Lung (tissue), 12 donors: ENCODE measurements around the gene GPI. TPM values are rescaled to one million over a fixed set of nuclear protein-coding genes. Genes with fewer than 3 reads are reported as not detected.
"Not testable (repeated sequence)": the region's sequence is repeated elsewhere in the genome, so short reads cannot be mapped to it uniquely, and the experiment has no call there.

Experiments used
- ATAC-seq: fragments of 200-7000 bp; cut with Tn5 transposase; one replicate; pipeline ENCODE4 v1.9.1; 2020; ENCODE audit warnings: moderate number of reproducible peaks; ENCODE audit not compliant: insufficient read depth, low FRiP score
- DNase-seq, 3 donors: peaks; one replicate each; pipeline ENCODE4 v3.0.0-alpha.2; 2013 to 2017
- H3K27ac ChIP-seq, 2 donors: one replicate each; pipeline ENCODE4 v1.5.1; 2013; ENCODE audit warnings: mild to moderate bottlenecking in 2 of 2, moderate library complexity in 2 of 2, control low read depth in 1 of 2, inconsistent platforms in 1 of 2, low read depth in 1 of 2, low read length in 1 of 2
- H3K27me3 ChIP-seq, 3 donors: one replicate each; pipeline ENCODE4 v1.5.1; 2013; ENCODE audit warnings: low read length in 2 of 3; ENCODE audit not compliant: control insufficient read depth in 3 of 3, insufficient read depth in 3 of 3
- H3K36me3 ChIP-seq, 4 donors: one replicate each; pipeline ENCODE4 v1.5.1; 2013; ENCODE audit warnings: low read length in 4 of 4, mild to moderate bottlenecking in 1 of 4, moderate library complexity in 1 of 4; ENCODE audit not compliant: control insufficient read depth in 4 of 4, insufficient read depth in 4 of 4
- H3K4me1 ChIP-seq, 5 donors: one replicate each; pipeline ENCODE4 v1.5.1; 2013; ENCODE audit warnings: low read length in 5 of 5, mild to moderate bottlenecking in 2 of 5, moderate library complexity in 1 of 5; ENCODE audit not compliant: control insufficient read depth in 5 of 5, insufficient read depth in 5 of 5
- H3K4me3 ChIP-seq: one replicate; pipeline ENCODE4 v1.5.1; 2013; ENCODE audit warnings: mild to moderate bottlenecking, control low read depth, moderate library complexity
- H3K9ac ChIP-seq, 2 donors: one replicate each; pipeline ENCODE4 v1.5.1; 2013; ENCODE audit warnings: low read length in 2 of 2, control low read depth in 1 of 2; ENCODE audit not compliant: insufficient read depth in 1 of 2
- H3K9me3 ChIP-seq, 4 donors: one replicate each; pipeline ENCODE4 v1.5.1; 2013; ENCODE audit warnings: low read length in 3 of 4, mild to moderate bottlenecking in 1 of 4, moderate library complexity in 1 of 4; ENCODE audit not compliant: control insufficient read depth in 4 of 4, insufficient read depth in 3 of 4
- WGBS, 2 donors: extraction: QIAGEN DNeasy Blood & Tissue Kit; methylation state at CpG; one replicate each; pipeline ENCODE4 v1.1.7; 2013; 5-methylcytosine and 5-hydroxymethylcytosine counted together
- polyA plus RNA-seq, 2 donors: library from polyadenylated mRNA; stranded (reverse); fragments of 200-250 nt; gene quantifications; one replicate each; pipeline ENCODE4 v1.2.1, GENCODE V29; 2013
- total RNA-seq, 2 donors: library from RNA; depleted of rRNA in 1 of 2; stranded (reverse); fragments of >200 nt in 1 of 2; gene quantifications; one replicate each; pipeline ENCODE4 v1.2.1, GENCODE V29; 2014 to 2021
- TF ChIP-seq, protein P1 (sequence below): IDR thresholded peaks from 2 replicates; pipeline ENCODE4 v1.5.1; 2012; ENCODE audit warnings: mild to moderate bottlenecking; ENCODE audit errors: control extremely low read depth, extremely low read depth
- donor health status: control.
- donor health status: control.
- donor health status: Bipolar disorder and iron deficiency.
- donor health status: healthy.
- donor health status: DM: yes; HTN: yes; CAD: no.

The GPI gene
- total and polyA plus RNA-seq, 4 donors: 79.8 to 225 (median 121) TPM

GRCh38 chr19:34386645-34387445 is 21.8 kb downstream of the GPI start:
- no peaks in the 10 kb centered on the region for H3K4me1 ChIP-seq
- WGBS, 2 donors: 94 to 98% methylated on average over 9 of the region's 9 CpGs
- H3K4me3 ChIP-seq: no peak overlapping the region
- TF ChIP-seq, protein P1, sequence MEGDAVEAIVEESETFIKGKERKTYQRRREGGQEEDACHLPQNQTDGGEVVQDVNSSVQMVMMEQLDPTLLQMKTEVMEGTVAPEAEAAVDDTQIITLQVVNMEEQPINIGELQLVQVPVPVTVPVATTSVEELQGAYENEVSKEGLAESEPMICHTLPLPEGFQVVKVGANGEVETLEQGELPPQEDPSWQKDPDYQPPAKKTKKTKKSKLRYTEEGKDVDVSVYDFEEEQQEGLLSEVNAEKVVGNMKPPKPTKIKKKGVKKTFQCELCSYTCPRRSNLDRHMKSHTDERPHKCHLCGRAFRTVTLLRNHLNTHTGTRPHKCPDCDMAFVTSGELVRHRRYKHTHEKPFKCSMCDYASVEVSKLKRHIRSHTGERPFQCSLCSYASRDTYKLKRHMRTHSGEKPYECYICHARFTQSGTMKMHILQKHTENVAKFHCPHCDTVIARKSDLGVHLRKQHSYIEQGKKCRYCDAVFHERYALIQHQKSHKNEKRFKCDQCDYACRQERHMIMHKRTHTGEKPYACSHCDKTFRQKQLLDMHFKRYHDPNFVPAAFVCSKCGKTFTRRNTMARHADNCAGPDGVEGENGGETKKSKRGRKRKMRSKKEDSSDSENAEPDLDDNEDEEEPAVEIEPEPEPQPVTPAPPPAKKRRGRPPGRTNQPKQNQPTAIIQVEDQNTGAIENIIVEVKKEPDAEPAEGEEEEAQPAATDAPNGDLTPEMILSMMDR: no peak
- H3K9ac ChIP-seq: no peak overlapping the region
- DNase-seq (no peak), ATAC-seq (no peak)
- H3K9me3 ChIP-seq: peaks cover 0 to 4% (median 1%) of the 10 kb centered on the region in 4 donors
- no peak overlapping the region for H3K27ac ChIP-seq
- no peaks in the 10 kb centered on the region for H3K27me3 ChIP-seq
- peaks cover 25 to 68% (median 57%) of the 10 kb centered on the region in 4 donors for H3K36me3 ChIP-seq

GRCh38 chr19:34387446-34387810 is 22.4 kb downstream of the GPI start:
- TF ChIP-seq, protein P1: no peak
- ATAC-seq (no peak), DNase-seq (no peak)
- no peak overlapping the region for H3K27ac ChIP-seq
- H3K4me3 ChIP-seq: no peak overlapping the region
- H3K9me3 ChIP-seq: peaks cover 0 to 5% (median 1%) of the 10 kb centered on the region in 4 donors
- H3K36me3 ChIP-seq: peaks cover 24 to 65% (median 58%) of the 10 kb centered on the region in 4 donors
- H3K27me3 ChIP-seq: no peaks in the 10 kb centered on the region
- 95 to 100% methylated on average over 1 of the region's 1 CpG for WGBS, 2 donors
- no peaks in the 10 kb centered on the region for H3K4me1 ChIP-seq
- no peak overlapping the region for H3K9ac ChIP-seq

GRCh38 chr19:34388745-34389144 is 23.7 kb downstream of the GPI start:
- not testable (repeated sequence) for H3K27ac ChIP-seq, ATAC-seq, H3K4me1 ChIP-seq, H3K27me3 ChIP-seq, H3K9ac ChIP-seq, H3K4me3 ChIP-seq, DNase-seq, H3K9me3 ChIP-seq
- 100% methylated on average over 2 of the region's 2 CpGs for WGBS, 2 donors
- peaks cover 14 to 65% (median 51%) of the 10 kb centered on the region in 4 donors for H3K36me3 ChIP-seq

DNA sequence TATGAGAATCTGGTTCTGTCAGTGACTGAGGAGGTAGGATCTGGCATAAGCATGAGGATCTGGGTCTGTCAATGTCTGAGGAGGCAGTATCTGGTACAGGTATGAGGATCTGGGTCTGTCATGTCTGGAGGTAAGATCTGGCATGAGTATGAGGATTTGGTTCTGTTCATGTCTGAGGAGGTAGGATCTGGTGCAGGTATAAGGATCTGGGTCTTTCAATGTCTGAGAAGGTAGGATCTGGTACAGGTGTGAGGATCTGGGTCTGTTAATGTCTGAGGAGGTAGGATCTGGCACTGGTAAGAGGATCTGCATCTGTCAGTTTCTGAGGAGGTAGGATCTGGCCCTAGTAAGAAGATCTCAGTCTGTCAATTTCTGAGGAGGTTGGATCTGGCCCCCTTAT is 26.8 kb downstream of the GPI start:
- Histone ChIP-seq H3K4me3 (no peak overlapping the region), H3K36me3 (peaks cover 11 to 72% (median 47%) of the 10 kb centered on the region in 4 donors), H3K27me3 (no peaks in the 10 kb centered on the region), H3K9me3 (peaks cover 0 to 5% (median 1%) of the 10 kb centered on the region in 4 donors), H3K9ac (no peak overlapping the region), H3K27ac (no peak overlapping the region), H3K4me1 (no peaks in the 10 kb centered on the region)
- DNase-seq (no peak), ATAC-seq (no peak)
- TF ChIP-seq, protein P1: no peak
